ENCODE measurements around the gene OTULIN. TPM values are rescaled to one million over a fixed set of nuclear protein-coding genes. Genes with fewer than 3 reads are reported as not detected.

Gene OTULIN
- total RNA-seq, 1 donor from 2014 or later: 33.0 TPM

DNA sequence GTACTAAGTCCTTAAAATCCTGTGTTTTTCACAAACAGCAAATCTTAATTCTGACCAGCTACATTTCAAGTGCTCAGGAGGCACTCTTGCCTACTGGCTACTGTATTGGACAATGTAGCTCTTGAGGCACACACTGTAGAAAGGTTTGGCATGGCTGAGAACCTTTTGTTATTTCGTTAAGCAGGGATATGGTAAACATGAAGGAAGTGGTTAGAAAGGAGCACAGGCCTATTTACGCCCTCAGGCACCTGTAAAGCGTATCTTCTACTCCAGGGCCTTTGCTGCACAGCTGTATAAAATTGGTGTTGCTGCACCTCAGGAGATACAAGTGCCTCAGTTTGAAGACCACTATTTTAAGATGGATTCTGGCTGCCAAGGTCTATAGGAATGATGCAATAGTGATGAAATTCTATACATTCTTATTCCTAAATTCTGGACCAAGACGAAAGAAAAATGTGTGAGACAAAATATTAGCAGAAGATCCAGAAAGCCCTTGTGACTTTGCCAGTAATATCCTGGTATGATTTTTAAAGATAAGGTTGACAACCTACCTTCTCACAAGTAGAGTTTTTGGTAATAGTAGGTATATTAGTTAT lies 9.3 kb upstream of the OTULIN start:
- H3K4me1 ChIP-seq: no peaks in the 10 kb centered on the region
- H3K36me3 ChIP-seq: no peaks in the 10 kb centered on the region
- H3K27me3 ChIP-seq (ENCODE audit: low read depth): no peaks in the 10 kb centered on the region
- no peaks in the 10 kb centered on the region for H3K9me3 ChIP-seq
- intact Hi-C loops (cut with DNase I): no loop called here
- DNase-seq (no peak), ATAC-seq (no peak)
- no peak overlapping the region for H3K27ac ChIP-seq
- TF ChIP-seq, protein P1, sequence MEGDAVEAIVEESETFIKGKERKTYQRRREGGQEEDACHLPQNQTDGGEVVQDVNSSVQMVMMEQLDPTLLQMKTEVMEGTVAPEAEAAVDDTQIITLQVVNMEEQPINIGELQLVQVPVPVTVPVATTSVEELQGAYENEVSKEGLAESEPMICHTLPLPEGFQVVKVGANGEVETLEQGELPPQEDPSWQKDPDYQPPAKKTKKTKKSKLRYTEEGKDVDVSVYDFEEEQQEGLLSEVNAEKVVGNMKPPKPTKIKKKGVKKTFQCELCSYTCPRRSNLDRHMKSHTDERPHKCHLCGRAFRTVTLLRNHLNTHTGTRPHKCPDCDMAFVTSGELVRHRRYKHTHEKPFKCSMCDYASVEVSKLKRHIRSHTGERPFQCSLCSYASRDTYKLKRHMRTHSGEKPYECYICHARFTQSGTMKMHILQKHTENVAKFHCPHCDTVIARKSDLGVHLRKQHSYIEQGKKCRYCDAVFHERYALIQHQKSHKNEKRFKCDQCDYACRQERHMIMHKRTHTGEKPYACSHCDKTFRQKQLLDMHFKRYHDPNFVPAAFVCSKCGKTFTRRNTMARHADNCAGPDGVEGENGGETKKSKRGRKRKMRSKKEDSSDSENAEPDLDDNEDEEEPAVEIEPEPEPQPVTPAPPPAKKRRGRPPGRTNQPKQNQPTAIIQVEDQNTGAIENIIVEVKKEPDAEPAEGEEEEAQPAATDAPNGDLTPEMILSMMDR (IDR thresholded peaks at IDR 0.05): no peak
- no peak overlapping the region for H3K4me3 ChIP-seq

DNA sequence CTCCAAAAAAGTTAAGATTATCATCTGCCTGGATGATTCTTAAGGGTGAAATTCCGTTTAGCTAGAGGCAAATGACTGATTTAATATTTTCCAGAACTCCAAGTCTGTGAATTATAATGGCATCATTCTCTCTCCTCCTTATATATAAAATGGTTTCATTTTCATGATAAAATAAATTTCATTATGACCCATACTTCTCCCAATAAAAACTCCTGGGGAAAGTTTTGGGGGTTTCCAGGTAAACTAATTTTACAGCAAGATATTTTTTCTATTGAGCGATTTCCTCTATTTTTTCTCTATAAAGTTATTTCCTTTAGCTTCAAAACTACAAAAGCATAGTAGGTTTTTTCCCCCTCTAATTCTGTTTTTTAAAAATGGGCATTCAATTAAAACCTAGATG lies 7.6 kb upstream of the OTULIN start:
- TF ChIP-seq, protein P1 (IDR thresholded peaks at IDR 0.05): no peak
- Histone ChIP-seq H3K4me3 (no peak overlapping the region), H3K27me3 (ENCODE audit: low read depth) (no peaks in the 10 kb centered on the region), H3K4me1 (no peaks in the 10 kb centered on the region), H3K36me3 (no peaks in the 10 kb centered on the region), H3K27ac (no peak overlapping the region), H3K9me3 (no peaks in the 10 kb centered on the region)
- intact Hi-C loops (cut with DNase I): no loop called here
- ATAC-seq: no peak
- DNase-seq: no peak

DNA sequence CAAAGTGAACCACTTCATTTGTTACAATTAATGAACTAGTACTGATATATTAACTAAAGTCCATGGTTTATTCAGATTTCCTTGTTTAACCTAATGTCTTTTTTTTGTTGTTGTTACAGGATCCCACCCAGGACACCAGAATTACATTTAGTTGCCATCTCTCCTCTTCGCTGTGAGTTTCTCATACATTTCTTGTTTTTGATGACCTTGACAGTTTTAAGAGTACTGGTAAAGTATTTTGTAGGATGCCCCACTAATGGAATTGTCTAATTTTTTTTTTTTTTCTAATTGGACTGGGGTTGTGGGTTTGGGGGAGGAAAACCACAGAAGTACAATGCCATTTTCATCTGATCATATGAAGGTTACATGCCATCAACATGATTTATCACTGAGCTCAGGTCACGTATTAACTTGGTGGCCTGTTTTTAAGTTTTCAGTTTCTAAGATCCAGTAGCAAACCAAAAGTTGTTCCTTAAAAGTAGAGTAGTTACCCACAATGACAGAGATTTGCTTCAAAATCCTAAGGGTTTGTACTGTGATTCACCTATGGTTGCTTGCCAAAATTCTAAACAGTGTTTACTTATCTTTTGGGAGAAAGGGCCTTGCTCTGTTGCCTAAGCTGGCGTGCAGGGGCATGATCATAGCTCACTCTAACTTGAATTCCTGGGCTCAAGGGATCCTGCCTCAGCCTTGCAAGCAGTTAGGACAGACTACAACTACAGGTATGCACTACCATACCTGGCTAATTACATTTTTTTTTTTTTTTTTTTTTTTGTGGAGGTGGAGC lies 4.5 kb upstream of the OTULIN start:
- ATAC-seq: no peak
- H3K27me3 ChIP-seq (ENCODE audit: low read depth): no peaks in the 10 kb centered on the region
- no peak for DNase-seq
- no peaks in the 10 kb centered on the region for H3K9me3 ChIP-seq
- peaks cover 8% of the 10 kb centered on the region for H3K4me1 ChIP-seq
- intact Hi-C loops (cut with DNase I): no loop called here
- TF ChIP-seq, protein P1 (IDR thresholded peaks at IDR 0.05): no peak
- no peak overlapping the region for H3K4me3 ChIP-seq
- no peak overlapping the region for H3K27ac ChIP-seq
- no peaks in the 10 kb centered on the region for H3K36me3 ChIP-seq

DNA sequence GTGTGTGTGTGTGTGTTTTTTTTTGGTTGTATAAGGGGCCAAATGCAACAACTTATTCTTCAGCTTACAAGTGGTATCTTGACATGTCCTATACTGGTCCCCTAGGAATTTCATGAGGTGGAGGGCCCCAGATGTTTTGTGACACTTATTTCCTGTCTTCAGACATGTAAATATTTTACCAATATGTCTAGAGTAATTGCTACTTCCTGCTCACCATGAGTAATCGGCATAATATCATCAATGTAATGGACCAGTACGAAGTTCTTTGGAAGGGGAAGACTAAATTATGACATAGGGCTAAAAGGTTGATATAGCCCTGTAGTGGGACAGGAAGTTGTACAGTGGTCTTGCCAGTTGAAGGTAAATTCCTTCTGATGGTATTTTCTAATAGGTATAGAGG lies 3.7 kb upstream of the OTULIN start:
- H3K27me3 ChIP-seq (ENCODE audit: low read depth): no peaks in the 10 kb centered on the region
- H3K27ac ChIP-seq: no peak overlapping the region
- DNase-seq: no peak
- no peak overlapping the region for H3K4me3 ChIP-seq
- no peaks in the 10 kb centered on the region for H3K36me3 ChIP-seq
- ATAC-seq: no peak
- intact Hi-C loops (cut with DNase I): no loop called here
- H3K9me3 ChIP-seq: no peaks in the 10 kb centered on the region
- peaks cover 14% of the 10 kb centered on the region for H3K4me1 ChIP-seq
- TF ChIP-seq, protein P1 (IDR thresholded peaks at IDR 0.05): no peak

DNA sequence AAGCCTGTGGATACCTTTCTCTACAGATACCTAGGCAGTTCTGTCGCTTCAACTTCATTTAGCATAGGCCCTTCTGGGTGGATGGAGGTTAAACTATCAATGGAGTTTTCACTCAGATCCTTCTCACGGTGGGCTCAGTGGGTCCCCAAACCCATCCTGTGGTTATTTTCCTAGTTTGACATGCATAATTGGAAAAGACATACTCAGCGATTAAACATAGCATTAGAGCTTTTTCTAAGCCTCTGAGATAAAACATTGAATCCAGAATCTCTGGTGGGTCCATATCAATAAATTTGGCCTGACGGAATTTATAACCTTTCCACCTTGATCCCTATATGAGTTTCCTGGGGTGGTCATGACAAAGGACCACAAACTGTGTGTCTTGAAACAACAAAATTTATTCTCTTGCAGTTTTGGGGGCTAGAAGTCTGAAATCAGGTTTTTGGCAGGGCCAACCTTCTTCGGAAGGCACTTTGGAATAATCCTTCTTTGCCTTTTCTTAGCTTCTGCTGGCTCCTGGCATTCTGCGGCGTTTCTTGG lies 1.7 kb upstream of the OTULIN start:
- no peaks in the 10 kb centered on the region for H3K36me3 ChIP-seq
- TF ChIP-seq, protein P1 (IDR thresholded peaks at IDR 0.05): no peak
- no peaks in the 10 kb centered on the region for H3K9me3 ChIP-seq
- H3K27ac ChIP-seq: no peak overlapping the region
- H3K4me1 ChIP-seq: peaks cover 34% of the 10 kb centered on the region
- DNase-seq: no peak
- no peaks in the 10 kb centered on the region for H3K27me3 ChIP-seq (ENCODE audit: low read depth)
- H3K4me3 ChIP-seq: no peak overlapping the region
- intact Hi-C loops (cut with DNase I): no loop called here
- ATAC-seq: no peak

All from lower lobe of right lung (tissue), 2 donors.